Measurements from ENCODE around the gene ZFAND6.
A peak's percentile ranks its signal among the peaks of the same experiment; 100 is the strongest.
"Not testable (repeated sequence)": the region's sequence is repeated elsewhere in the genome, so short reads cannot be mapped to it uniquely, and the experiment has no call there.

Gene ZFAND6

DNA sequence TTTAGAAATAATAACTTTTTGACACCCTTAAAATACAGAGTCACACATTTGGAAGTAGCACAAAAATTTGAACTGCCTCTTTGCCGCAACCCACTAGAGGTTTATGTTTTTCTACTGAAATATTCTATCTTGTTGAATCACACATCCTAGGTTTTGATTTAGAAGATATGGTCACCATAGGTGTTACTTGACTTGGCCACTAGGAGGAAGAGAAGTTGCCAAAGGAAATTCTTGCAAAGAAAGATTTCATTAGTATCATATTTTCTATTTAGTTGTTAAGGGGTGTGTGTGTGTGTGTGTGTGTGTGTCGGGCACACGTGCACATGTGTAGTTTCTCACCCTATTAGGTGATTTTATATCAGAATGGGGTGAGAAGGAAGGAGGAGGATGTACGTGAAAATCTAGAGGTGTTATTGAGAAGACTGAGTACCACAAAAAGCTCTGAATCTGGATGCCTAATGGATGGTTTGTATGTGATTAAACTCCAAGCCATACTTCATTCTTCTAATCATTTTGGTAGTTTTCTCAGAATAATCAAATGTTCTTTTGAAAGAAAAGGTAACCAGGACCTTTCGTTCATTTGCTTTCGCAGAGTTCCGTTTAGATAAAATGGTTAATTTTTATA, 31.5 kb downstream of the ZFAND6 start:
- Histone ChIP-seq H3K4me3 (no peak overlapping the region), H3K27ac (no peak overlapping the region)

DNA sequence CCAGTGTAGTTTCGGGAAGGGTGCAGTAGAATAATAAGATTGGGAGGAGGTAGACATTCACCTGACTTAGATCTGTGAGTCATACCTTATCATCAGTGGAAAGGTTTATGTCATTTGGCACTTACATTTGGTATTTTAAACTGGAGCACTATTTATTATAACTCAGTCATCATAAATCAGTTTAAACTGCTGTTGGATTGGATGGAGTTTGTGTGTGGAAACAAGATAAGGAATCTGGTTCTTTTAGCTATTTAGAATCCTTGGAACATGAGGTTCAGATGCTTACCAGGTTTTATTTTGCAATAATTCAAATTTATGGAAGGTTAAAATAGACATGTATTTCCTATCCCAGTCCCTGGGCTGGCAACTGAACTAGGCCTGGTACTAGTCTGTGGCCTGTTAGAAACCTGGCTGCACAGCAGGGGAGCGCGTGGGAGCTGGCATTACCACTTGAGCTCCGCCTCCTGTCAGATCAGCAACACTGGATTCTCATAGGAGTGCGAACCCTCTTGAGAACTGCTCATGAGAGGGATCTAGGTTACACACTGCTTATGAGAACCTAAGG, 34.5 kb downstream of the ZFAND6 start:
- H3K27ac ChIP-seq, result peak overlapping the region in 1 of 21 experiments; percentile 5
- no peak overlapping the region for H3K4me3 ChIP-seq

DNA sequence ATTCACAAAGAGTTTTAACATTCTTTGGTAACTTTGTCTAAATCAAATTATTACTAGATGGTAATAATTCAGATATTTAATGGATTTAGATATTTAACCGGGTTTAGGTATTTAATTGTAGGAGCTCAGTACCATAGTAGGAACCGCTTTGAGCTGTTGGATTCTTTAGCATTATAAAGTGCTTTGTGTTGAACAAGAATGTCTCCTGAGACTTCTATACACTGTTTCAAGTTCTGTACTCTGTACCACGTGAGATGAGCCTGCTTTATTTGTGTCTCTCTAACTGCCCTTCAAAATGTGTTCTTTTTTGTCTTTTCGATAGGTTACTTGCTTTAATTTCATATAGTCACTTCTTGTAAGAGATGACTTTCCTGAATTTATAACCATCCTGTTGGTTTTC, 36.0 kb downstream of the ZFAND6 start:
- H3K4me3 ChIP-seq, result no peak overlapping the region
- H3K27ac ChIP-seq, result no peak overlapping the region

DNA sequence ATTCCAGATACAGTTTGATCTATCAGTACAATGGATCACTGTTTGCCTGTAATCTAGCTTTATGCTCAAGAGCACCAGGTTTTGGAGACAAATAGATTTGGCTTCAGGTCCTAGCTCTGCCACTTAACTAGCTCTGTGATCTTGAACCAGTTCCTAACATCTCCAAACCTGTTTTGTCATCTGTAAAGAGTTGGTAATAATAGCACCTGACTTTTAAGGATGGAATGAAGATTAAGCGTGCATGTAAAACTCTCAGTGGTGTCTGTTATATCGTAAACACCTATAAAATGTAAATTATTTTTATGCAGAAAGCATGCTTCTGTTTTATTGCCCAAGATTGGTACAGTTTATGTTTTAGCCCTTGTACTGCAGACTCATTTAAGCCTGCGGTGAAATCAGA, 36.5 kb downstream of the ZFAND6 start:
- Histone ChIP-seq H3K27ac (no peak overlapping the region), H3K4me3 (no peak overlapping the region)

DNA sequence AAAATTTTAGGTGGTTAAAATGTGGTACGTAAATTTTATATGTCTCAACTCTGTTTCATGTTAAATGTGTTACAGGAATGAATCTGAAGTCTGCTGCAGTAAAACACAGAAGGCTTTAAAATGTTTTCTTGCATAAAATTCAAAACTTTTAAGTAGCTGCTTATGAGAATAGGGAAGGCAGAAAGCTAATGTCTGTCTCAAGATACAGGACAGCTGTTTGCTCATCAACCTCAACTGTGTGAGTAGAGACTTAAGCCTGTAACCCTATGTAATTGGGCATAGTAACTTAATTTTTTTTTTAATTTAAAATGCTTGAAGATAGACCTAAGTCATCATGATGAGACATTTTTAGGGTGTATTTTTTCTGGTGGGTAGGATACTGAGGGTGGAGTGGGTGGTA, 38.9 kb downstream of the ZFAND6 start:
- no peak overlapping the region for H3K4me3 ChIP-seq
- H3K27ac ChIP-seq, result no peak overlapping the region

DNA sequence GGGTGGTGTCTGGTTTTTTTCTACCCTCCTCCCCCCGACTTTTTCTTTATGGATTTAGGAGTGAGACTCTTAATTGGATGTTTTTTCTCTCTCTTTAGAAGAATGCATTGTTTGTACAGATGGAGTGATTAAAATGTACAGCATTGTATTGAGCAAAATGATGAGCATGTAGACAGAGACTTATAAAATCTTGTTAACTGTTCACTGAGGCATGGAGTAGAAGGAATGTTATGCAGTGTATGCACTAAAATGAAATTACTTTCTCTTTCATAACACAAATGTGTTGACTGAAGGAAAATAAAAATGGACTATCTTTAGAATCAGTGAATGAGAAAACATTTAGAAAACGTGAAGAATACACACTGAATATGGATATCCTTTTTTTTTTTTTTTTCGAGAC, 39.8 kb downstream of the ZFAND6 start:
- Histone ChIP-seq H3K4me3 (no peak overlapping the region), H3K27ac (no peak overlapping the region)

DNA sequence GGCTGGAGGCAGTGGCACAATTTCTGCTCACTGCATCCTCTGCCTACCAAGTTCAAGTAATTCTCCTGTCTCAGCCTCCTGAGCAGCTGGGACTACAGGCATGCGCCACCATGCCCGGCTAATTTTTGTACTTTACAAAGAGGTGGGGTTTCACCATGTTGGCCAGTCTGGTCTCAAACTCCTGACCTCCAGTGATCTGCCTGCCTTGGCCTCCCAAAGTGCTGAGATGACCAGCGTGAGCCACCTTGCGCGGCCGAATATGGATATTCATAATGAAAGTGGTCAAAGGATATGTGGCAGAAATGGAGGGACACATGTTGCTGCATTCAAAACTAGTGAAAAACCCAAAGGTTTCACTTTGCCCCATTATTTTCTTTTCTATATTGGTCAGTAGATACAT, 40.2 kb downstream of the ZFAND6 start:
- H3K27ac ChIP-seq, H3K4me3 ChIP-seq: not testable (repeated sequence)

DNA sequence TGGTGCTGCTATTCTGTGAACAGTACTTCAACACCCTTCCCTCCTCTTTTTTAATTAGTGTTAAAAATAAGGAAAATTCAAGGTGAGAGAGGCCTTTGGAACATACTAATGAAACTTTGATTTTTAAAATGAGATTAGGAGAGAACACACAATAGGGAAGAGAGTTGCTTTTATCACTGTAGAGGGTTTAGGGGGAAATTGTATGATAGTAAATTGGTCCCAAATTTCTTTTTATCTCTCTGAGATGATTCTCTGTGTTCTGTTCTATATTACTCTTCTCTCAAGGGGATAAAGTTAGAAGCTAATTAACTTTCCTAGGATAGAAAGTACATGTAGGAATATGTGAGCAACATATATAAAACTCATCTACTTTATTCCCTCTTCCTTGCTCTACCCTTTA, 40.8 kb downstream of the ZFAND6 start:
- Histone ChIP-seq H3K4me3 (no peak overlapping the region), H3K27ac (no peak overlapping the region)

DNA sequence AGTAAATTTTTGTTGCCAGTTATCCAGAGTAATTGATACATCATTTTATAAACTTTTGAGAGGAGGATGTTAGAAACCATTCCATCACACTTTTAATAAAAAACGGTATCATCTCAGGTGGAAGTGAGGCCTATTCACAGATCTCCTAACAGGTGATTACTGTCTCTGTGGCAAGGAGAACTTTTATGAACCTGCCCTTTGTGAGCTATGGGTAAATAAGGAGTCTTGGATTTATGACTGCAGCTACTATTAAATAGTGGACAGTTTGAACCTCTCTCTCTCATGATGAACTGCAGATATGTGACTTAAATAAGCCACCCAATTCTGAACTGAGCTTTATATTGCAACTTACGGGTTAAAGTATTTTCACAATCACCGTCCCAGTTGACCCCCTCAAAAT, 45.7 kb downstream of the ZFAND6 start:
- no peak overlapping the region for H3K4me3 ChIP-seq
- H3K27ac ChIP-seq, result no peak overlapping the region

DNA sequence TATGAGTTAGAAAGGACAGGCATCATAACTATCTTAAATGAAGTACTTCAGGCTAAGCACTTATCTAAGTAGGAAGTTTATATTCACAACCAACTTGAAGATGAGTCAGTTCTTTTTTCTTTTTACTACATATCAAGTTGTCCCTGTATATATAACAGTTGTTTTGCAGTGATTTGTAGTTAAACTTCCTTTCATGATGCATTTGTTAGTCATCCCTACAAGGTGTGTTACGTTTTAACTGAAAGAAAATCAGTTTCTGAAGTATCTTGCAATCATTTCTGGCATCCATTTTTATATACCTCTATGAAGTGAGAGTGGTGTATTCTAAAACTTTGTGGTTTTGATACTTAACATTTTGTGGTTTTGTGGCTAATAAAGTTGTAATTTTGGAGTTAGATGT, 46.1 kb downstream of the ZFAND6 start:
- H3K27ac ChIP-seq, result no peak overlapping the region

DNA sequence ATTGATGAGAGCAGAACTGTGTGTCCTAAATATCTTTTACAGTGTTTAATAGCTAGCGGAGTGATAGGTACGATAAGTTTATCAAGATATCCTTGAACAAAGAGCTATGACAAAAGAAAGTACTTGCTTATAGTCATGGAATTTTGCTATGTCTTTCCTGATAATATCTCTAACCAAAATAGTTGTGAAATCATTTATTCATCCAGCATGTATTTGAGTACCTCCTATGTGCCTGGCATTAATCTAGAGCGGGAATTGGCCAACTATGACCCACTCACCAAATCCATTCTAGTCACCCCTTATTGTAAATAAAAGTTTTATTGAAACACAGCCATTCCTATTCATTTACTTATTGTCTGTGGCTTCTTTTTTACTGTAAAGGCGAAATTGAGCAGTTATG, 46.6 kb downstream of the ZFAND6 start:
- Histone ChIP-seq H3K27ac (no peak overlapping the region), H3K4me3 (no peak overlapping the region)

More for the DNA sequence above, 46.1 kb downstream of the ZFAND6 start:
- H3K4me3 ChIP-seq, result no peak overlapping the region

DNA sequence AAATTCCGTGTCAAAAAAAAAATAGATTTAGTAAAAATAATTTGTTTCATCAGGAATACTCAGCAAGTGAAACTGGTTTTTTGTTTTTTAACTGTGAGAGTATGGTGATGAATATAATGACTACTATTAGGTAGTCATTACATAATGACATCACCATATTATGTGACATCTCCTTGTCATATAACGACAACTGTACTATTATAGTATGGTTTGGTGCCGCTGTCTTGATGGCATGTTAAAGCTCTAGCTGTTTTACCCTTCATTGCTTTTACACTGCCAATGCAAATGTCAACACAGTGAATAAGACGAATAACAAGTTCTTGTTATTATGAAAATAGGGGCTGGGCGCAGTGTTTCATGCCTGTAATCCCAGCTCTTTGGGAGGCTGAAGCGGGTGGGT, 47.7 kb downstream of the ZFAND6 start:
- H3K4me3 ChIP-seq, result no peak overlapping the region
- H3K27ac ChIP-seq, result no peak overlapping the region

DNA sequence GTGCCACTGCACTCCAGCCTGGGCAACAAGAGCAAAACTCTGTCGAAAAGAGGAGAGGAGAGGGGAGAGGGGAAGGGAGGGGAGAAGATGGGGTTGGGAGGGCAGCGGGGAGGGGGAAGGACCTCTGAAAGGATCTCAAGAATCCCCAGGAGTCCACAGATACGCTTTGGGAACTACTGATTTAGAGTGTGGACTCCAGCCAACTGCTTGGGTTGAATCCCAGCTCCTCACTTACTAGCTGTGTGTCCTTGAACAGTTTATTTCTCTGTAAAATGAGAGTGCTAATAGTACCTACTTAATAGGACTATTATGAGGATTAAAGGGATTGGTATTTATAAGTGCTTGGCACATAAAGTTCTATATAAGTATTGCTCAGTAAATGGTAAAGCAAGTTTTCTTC, 48.3 kb downstream of the ZFAND6 start:
- no peak overlapping the region for H3K4me3 ChIP-seq

DNA sequence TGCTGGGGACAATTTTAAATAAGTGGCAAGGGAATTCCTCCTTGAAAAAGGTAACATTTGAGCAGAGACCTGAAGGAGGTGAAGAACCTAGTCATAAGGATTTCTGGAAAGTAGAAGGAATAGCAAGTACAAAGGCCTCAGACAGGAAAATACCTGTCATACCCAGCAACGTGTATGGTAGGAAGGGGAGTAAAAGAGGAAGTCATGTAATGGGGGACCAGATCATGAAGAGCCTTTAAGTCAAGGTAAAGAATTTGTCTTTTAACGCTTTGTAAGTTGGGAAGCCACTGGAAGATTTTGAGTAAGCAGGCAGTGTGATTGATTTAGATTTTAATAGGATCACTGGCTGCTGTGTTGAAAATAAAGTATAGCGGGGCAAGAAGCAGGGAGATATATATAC, 49.9 kb downstream of the ZFAND6 start:
- no peak overlapping the region for H3K4me3 ChIP-seq

More for the DNA sequence above, 48.3 kb downstream of the ZFAND6 start:
- no peak overlapping the region for H3K27ac ChIP-seq

DNA sequence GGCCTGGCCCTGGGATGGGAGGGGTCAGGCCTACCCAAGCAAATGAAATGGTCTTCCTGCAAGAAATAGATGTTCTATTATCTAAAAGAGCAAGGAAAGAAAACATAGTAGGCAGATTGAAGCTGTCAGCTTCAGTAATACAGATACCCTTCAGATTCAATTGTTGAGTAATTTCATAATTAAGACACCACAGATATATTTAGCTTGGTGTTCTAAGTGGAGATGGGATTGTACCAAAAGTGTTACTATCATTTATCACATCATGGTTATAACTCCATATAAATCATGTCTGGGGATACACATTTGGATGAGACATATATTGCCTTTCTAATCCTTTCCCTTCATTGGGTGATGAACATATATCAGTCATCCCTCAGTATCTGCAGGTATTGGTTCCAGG, 51.4 kb downstream of the ZFAND6 start:
- H3K27ac ChIP-seq, result no peak overlapping the region

More for the DNA sequence above, 49.9 kb downstream of the ZFAND6 start:
- H3K27ac ChIP-seq, result no peak overlapping the region

DNA sequence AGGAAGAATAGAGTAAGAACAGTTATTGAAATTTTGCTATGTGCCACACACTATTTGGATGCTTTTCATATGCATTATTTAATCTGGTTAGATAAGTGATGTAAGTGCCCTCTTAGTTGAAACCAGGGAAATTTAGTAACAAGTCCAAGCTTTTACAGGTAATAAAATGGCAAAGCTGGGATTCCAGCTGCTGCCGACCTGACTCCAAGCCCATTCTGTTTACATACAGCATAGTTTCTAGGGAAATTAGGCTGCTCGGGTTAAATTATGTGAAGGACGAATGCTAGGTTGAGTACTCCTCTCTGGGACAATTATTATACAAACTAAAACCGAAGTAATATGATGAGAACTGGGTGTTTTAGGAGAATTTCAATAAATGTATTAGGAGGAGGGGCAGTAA, 54.6 kb downstream of the ZFAND6 start:
- no peak overlapping the region for H3K27ac ChIP-seq
- H3K4me3 ChIP-seq, result no peak overlapping the region

More for the DNA sequence above, 51.4 kb downstream of the ZFAND6 start:
- no peak overlapping the region for H3K4me3 ChIP-seq

DNA sequence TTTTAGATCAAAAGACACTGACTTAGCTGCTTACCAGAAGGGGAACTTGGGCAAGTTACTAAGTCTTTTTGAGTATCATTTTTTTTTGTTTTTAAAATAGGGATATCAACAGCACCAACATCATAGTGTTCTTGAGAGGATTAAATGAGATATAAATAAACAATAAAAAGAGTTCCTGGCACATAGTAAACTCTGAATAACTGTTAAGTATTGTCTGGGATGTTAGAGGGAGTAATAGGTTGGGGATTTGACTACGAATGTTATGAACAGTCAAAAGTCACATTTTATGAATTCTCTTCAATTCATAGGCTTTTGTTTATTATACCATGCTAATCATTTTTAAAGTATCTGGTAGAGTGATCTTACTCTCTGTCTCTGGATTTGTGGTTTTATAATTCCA, 55.5 kb downstream of the ZFAND6 start:
- no peak overlapping the region for H3K4me3 ChIP-seq

DNA sequence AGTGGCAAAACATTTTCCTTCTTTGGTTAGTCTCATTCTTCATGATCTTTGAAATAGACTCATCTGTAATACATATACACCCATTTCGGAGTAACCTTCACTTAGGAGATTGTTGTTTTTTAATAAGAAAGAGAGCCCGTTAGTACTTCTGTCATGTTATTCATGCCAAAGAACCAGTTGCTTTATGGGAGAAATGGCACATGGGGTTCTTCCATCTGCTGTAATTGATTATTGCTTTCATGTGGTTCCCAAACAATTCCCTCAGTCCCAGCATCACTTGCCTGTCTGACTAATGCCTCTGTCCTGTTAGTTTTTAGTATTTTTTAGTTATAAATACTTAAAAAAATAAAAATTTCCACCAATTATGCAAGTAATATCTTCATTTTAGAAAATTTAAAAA, 59.5 kb downstream of the ZFAND6 start:
- Histone ChIP-seq H3K4me3 (no peak overlapping the region), H3K27ac (no peak overlapping the region)

More for the DNA sequence above, 55.5 kb downstream of the ZFAND6 start:
- no peak overlapping the region for H3K27ac ChIP-seq

DNA sequence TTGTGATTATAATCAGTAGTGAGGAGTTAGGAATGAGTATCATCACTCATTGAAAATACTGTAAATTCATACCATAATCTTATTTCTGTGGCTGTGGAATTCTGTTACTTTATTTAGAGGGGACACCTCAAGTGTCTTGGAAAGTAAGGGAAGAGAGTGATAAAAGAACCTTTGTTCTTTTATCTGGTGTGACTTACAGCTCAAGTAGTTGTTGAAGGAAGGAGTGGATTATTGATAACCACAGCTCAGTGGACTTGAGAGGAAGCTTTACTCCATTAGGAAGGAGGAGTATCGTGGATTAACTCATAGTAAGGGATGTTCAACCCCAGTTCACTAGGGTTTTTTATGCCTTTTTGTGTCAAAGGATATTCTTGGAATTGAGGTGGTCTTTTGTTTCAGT, 61.2 kb downstream of the ZFAND6 start:
- H3K27ac ChIP-seq, result no peak overlapping the region

DNA sequence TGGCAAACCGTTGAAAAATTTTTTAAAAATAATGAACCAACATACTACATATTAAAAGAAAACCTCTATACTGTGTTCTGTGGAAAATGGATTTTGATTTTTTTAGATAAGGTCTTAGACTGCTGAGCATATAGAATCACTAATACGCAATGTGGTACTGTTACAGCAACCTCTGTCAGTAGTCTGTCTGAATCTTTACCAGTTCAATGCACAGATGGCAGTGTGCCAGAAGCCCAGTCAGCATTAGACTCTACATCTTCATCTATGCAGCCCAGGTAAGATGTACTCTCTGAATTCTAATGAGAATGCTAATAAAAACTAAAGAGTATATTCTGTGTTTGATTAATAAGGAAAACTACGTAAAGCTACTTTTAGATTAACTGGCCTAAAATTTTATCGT, 62.1 kb downstream of the ZFAND6 start:
- no peak overlapping the region for H3K4me3 ChIP-seq
- no peak overlapping the region for H3K27ac ChIP-seq

More for the DNA sequence above, 61.2 kb downstream of the ZFAND6 start:
- H3K4me3 ChIP-seq, result no peak overlapping the region

DNA sequence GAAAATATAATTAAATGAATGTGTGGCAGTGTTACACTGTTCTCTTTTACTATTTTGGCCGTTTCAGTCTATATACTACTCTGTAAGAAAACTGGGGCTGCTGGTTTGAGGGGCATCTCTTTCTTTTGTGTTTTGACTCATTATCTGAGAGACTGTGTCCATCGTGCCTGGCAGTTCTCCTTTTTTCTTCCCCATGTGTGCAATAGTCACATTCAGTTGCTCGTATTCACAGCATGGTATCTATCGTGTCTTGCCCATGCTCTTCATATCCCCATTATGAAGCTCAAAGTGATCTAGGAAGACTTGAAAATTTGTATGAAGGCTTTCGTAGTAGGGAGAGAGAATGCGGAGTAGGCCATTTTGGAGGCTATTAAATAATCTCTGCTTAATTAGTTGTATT, 63.6 kb downstream of the ZFAND6 start:
- Histone ChIP-seq H3K27ac (no peak overlapping the region), H3K4me3 (no peak overlapping the region)

DNA sequence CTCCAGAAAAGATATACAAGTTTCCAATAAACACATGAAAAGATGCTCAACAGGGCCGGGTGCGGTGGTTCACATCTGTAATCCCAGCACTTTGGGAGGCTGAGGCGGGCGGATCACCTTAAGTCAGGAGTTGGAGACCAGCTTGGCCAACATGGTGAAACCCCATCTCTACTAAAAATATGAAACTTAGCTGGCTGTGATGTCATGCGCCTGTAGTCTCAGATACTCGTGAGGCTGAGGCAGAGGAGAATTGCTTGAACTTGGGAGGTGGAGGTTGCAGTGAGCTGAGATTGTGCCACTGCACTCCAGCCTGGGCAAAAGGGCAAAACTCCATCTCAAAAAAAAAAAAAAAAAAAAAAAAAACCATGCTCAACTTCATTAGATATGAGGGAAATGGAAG, 67.8 kb downstream of the ZFAND6 start:
- H3K4me3 ChIP-seq, H3K27ac ChIP-seq: not testable (repeated sequence)

Measured in skin epidermis (tissue), 12 donors.